ENCODE results near the gene PPM1L.

Gene PPM1L

GRCh38 chr3:160852856-160853255, 96.8 kb downstream of the PPM1L start:
- no peak for DNase-seq (ENCODE audit: low read depth)

- DNase-seq (ENCODE audit: low read depth), result no peak
Observed at GRCh38 chr3:160856450-160856849, 100.4 kb downstream of the PPM1L start.

GRCh38 chr3:160857476-160858119, 101.6 kb downstream of the PPM1L start:
- no peak for DNase-seq (ENCODE audit: low read depth)

- no peak for DNase-seq (ENCODE audit: low read depth)
Observed at GRCh38 chr3:160860346-160860745, 104.3 kb downstream of the PPM1L start.

- peak; percentile 26 for DNase-seq (ENCODE audit: low read depth)
Observed at GRCh38 chr3:160869825-160870224, 113.8 kb downstream of the PPM1L start.

GRCh38 chr3:160870327-160870726, 114.3 kb downstream of the PPM1L start:
- no peak for DNase-seq (ENCODE audit: low read depth)

- no peak for DNase-seq (ENCODE audit: low read depth)
Observed at GRCh38 chr3:160874736-160875135, 118.7 kb downstream of the PPM1L start.

GRCh38 chr3:160876643-160877042, 120.6 kb downstream of the PPM1L start:
- DNase-seq (ENCODE audit: low read depth), result no peak

- DNase-seq (ENCODE audit: low read depth), result no peak
Observed at GRCh38 chr3:160879859-160880258, 123.8 kb downstream of the PPM1L start.

GRCh38 chr3:160883373-160883772, 127.3 kb downstream of the PPM1L start:
- no peak for DNase-seq (ENCODE audit: low read depth)

GRCh38 chr3:160885791-160886286, 129.8 kb downstream of the PPM1L start:
- DNase-seq (ENCODE audit: low read depth), result peak; percentile 29

GRCh38 chr3:160886421-160886820, 130.4 kb downstream of the PPM1L start:
- no peak for DNase-seq (ENCODE audit: low read depth)

- no peak for DNase-seq (ENCODE audit: low read depth)
Observed at GRCh38 chr3:160893207-160893606, 137.2 kb downstream of the PPM1L start.

GRCh38 chr3:160904691-160905090, 148.7 kb downstream of the PPM1L start:
- no peak for DNase-seq (ENCODE audit: low read depth)

- DNase-seq (ENCODE audit: low read depth), result no peak
Observed at GRCh38 chr3:160906646-160907045, 150.6 kb downstream of the PPM1L start.

GRCh38 chr3:160909917-160910316, 153.9 kb downstream of the PPM1L start:
- DNase-seq (ENCODE audit: low read depth), result no peak

GRCh38 chr3:160911411-160911810, 155.4 kb downstream of the PPM1L start:
- no peak for DNase-seq (ENCODE audit: low read depth)

GRCh38 chr3:160916472-160916871, 160.4 kb downstream of the PPM1L start:
- no peak for DNase-seq (ENCODE audit: low read depth)

GRCh38 chr3:160919942-160920341, 163.9 kb downstream of the PPM1L start:
- DNase-seq (ENCODE audit: low read depth), result no peak

- peak; percentile 45 for DNase-seq (ENCODE audit: low read depth)
Observed at GRCh38 chr3:160921020-160921635, 165.1 kb downstream of the PPM1L start.

- DNase-seq (ENCODE audit: low read depth), result no peak
Observed at GRCh38 chr3:160924776-160925175, 168.7 kb downstream of the PPM1L start.

- no peak for DNase-seq (ENCODE audit: low read depth)
Observed at GRCh38 chr3:160927620-160928019, 171.6 kb downstream of the PPM1L start.

- DNase-seq (ENCODE audit: low read depth), result no peak
Observed at GRCh38 chr3:160928183-160928726, 172.2 kb downstream of the PPM1L start.

- DNase-seq (ENCODE audit: low read depth), result no peak
Observed at GRCh38 chr3:160929595-160929994, 173.6 kb downstream of the PPM1L start.
